Measurements from ENCODE around the gene KRT7.
"Not testable (repeated sequence)": the region's sequence is repeated elsewhere in the genome, so short reads cannot be mapped to it uniquely, and the experiment has no call there.

The KRT7 gene

GRCh38 chr12:52278575-52279421, 45.8 kb downstream of the KRT7 start:
- DNase-seq (ENCODE audit: low read depth in 2 of 2) = peak; percentile 32 to 35

GRCh38 chr12:52279422-52280318, 46.6 kb downstream of the KRT7 start:
- no peak for DNase-seq (ENCODE audit: low read depth in 2 of 2)

GRCh38 chr12:52280319-52280795, 47.3 kb downstream of the KRT7 start:
- peak; percentile 78 to 82 for DNase-seq (ENCODE audit: low read depth in 2 of 2)

- DNase-seq (ENCODE audit: low read depth in 2 of 2) = peak; percentile 91
These were observed 47.9 kb downstream of the KRT7 start for GRCh38 chr12:52280796-52281560.

- no peak for DNase-seq (ENCODE audit: low read depth in 2 of 2)
These were observed 51.6 kb downstream of the KRT7 start for GRCh38 chr12:52284562-52285171.

- peak; percentile 17 to 18 for DNase-seq (ENCODE audit: low read depth in 2 of 2)
These were observed 52.2 kb downstream of the KRT7 start for GRCh38 chr12:52285172-52285745.

GRCh38 chr12:52285851-52286530, 52.9 kb downstream of the KRT7 start:
- DNase-seq (ENCODE audit: low read depth in 2 of 2) = no peak

GRCh38 chr12:52286857-52287785, 54.1 kb downstream of the KRT7 start:
- not testable (repeated sequence) for DNase-seq (ENCODE audit: low read depth in 2 of 2)

GRCh38 chr12:52287816-52288805, 55.1 kb downstream of the KRT7 start:
- DNase-seq (ENCODE audit: low read depth in 2 of 2) = not testable (repeated sequence)

- DNase-seq (ENCODE audit: low read depth in 2 of 2) = not testable (repeated sequence)
These were observed 57.6 kb downstream of the KRT7 start for GRCh38 chr12:52290483-52291134.

GRCh38 chr12:52291267-52291935, 58.4 kb downstream of the KRT7 start, which contains the start of gene KRT81:
KRT81 (minus strand) TSS chr12:52291534; CDS start chr12:52291465, 69 bp downstream.
- DNase-seq (ENCODE audit: low read depth in 2 of 2) = no peak

GRCh38 chr12:52293926-52294325, 60.9 kb downstream of the KRT7 start:
- no peak for DNase-seq (ENCODE audit: low read depth in 2 of 2)

- DNase-seq (ENCODE audit: low read depth in 2 of 2) = no peak
These were observed 61.8 kb downstream of the KRT7 start for GRCh38 chr12:52294803-52295202.

- DNase-seq (ENCODE audit: low read depth in 2 of 2) = no peak
These were observed 62.6 kb downstream of the KRT7 start for GRCh38 chr12:52295663-52296062.

GRCh38 chr12:52296572-52297215, 63.7 kb downstream of the KRT7 start:
- DNase-seq (ENCODE audit: low read depth in 2 of 2) = no peak
